GM11168 (cell line): Measurements from ENCODE around the gene PIK3CA.

Experiments used
- in situ Hi-C: fragments of 300-500 bp; cut with MboI; formaldehyde crosslinking; loops from one replicate; pipeline ENCODE4 v1.12.0; 2022; ENCODE audit warnings: low sequenced_read_pairs; ENCODE audit not compliant: unreplicated experiment

The PIK3CA gene

DNA sequence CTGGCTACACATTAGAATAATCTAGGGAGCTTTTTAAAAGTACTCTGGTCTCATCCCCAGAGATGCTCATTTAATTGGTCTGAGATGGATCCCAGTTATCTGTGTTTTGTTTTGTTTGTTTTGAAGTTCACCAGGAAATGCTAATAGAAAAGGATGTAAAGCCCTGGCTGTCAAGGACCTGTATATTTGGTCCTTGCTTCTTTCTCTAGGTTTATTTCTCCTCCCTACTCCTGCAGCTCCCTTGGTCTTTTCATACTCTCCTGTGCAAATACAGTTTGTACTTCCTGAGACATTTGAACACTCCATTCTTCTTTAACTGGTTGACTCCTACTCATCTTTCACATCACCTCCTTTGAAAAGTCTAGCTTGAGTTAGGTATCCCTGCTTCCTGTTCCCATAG, 3.3 kb downstream of the PIK3CA start:
- in situ Hi-C loops = loop anchor here (10.0 kb wide), 1 partner anchor 137 kb away; no protein-coding TSS in a partner anchor

DNA sequence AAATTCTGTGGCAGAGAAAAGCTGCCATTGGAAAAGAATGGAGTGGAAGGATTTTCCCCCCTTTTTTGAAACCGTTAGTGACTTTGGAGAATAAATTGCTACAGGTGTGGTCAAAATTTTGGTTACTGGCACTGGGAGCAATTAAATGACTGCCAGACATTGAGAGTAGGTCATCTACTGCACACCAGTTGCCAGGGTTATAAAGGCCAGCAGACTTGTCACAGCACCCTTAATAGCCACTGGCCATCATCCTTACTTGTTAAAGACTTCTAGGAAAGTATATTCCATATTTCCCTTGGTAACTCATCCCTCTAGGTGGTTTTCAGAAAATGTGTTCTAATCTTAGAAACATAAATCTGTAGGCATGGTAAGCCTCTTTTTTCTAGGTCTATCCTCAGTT, 8.0 kb downstream of the PIK3CA start:
- in situ Hi-C loops = loop anchor here (10.0 kb wide), 1 partner anchor 141 kb away; no protein-coding TSS in a partner anchor

DNA sequence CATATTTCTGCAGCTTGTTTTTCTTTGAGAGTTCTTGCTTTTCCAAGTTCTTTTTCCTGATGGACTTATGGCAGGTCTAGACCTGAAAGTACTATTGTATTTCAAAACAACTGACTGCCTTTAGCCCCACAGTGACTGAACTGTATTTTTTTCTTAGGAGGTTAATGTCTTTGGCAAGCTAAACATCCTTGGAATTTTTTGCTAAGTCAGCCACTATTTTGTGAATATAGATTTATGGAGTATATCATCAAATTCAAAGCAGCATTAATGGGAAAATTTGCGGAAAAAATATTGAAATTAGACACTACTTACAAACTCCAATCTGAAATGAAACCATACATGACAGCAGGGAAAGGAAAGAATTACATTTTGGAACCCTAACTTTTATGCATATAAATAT, 8.6 kb downstream of the PIK3CA start:
- in situ Hi-C loops = loop anchor here (10.0 kb wide), 1 partner anchor 142 kb away; no protein-coding TSS in a partner anchor

DNA sequence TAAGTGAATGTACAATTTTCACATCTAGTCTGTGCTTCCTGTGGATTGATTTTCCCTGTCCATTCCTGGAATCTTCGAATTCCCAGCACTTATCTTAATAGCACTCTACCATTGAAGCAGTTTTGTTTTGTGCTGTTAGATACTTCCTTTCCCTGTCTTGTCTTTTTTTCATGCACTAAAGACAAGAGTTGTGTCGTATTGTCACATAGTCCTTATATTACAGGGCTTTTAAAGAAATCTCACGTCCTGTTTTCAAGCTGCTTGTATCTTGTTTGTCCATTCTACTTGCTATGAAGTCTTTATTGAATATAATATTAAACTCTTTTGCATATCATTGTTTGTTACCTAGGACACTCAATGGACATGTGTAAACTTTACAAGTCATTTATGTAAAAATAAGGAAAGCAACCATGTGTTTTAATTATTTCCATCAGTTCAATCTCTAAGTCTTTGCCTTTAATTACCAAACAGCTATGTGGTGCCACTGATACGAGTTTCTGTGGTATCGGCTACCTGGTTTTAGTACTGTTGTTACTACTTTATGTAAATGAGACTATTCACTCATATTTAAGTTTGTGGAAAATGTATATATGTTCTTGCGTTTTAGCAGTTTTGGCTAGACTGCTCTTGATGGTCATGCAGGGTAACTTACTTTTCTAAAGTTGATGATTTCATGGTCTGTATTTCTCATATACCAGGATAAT, 10.3 kb downstream of the PIK3CA start:
- in situ Hi-C loops = loop anchor here (10.0 kb wide), 1 partner anchor 144 kb away; no protein-coding TSS in a partner anchor

DNA sequence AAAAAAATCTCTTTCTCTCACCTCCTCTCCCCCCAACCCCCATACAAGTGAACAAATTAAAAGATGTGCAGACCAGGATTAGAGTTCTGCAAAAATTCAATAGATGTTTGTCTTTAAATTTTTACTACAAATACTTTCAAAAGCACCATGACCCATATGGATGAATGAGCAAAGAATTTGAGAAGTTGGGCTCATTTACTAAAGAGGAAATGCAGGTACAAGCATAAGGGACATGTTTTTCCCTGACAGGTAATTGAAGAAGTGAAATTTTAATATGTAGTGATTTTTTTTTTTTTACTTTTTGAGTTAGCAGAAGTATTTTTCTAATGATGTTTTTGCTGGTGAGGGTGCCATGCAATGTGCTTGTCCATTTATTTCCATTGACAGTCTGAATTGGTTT, 15.3 kb downstream of the PIK3CA start:
- in situ Hi-C loops = no loop called here

DNA sequence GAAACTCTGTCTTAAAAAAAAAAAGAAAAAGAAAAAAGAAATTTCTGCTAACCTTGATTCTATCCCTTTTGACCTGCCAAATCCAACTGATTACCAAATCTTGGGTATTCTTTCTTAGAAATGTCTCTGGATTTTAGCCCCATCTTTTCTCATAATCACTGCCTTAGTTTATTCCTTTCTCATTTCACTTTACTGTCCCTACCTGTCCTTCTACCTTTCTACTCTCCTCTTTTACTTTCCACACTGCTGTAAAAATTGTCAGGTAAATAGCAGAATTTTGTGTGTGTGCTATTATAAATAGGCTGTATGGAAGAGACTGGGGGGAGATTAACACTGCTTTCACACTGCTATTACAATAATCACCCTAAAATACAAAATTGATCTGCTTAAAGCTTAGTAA, 16.7 kb downstream of the PIK3CA start:
- in situ Hi-C loops = no loop called here

DNA sequence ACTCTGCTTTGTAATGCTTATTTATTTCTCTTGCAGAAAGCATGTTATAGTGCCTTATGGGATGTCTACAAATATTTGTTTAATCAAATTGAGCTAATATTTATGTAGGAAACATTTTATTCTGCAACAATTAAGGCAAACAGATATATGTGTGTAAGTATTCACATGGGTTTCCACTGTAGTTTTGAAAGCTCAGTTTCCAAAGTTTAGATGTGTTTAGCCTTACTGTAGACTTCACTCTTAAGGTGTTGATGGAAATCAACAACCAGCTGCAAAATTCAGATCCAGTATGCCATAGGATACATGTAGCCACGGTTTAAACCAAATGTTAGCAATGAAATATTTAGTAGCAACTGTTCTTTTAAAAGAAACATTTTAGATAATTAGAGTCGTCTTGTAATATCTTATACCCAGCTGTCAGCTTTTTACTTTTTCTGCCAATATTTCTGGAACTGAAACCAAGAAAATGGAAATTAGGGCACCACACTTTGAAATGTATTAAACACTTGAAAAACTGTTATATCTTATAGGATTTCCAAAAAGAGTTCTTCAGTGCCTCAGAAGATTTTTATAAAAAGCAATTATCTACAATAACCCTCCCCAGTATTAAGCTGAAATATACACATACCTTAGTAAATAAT, 18.5 kb downstream of the PIK3CA start:
- in situ Hi-C loops = no loop called here

DNA sequence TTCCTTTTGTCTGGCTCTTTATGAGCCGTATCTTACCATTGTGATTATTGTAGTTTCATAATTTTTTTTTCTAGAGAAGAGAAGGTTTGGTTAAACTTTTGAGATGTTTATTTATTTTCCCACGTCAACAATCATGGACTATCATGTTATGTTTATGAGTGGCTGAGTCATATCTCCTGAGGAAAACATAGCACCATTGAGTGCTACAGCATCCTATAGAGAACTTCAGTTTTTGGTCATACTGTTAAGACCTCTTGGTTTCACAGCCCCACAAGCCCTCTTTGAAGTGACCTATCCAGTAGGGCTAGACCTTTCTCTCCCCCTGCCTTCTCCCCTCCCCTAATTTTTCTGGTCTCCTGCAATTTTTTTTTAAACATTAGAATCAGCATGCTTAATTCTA, 20.8 kb downstream of the PIK3CA start:
- in situ Hi-C loops = no loop called here

DNA sequence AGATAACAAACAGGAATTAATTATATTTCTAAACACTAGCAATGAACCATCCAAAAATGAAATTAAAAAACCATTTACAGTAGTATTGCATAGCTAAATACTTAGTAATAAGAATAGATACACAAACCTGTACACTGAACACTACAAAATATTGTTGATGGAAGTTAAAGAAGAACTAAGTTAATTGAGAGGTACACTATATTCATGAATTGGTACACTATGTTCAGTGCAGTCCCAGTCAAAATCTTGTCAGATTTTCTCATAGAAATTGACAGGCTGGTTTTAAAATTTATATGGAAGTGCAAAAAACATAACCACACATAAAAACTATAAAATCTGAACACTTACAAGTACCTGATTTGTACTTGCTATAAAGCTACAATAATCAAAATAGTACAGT, 24.4 kb downstream of the PIK3CA start:
- in situ Hi-C loops = no loop called here

DNA sequence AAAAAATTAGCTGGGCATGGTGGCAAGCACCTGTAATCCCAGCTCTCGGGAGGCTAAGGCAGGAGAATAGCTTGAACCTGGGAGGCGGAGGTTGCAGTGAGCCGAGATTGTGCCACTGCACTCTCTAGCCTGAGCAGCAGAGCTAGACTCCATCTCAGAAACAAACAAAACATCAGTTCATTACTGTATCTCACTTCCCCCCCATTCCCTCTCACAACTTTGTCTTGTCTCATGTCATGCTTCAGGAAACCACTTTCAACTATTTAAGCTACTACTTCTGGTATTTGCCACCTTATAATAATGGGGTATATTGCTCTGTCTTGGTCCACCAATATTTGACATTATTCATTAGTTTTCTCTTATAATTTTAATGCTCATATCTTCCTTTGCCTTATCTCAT, 26.2 kb downstream of the PIK3CA start:
- in situ Hi-C loops = no loop called here

DNA sequence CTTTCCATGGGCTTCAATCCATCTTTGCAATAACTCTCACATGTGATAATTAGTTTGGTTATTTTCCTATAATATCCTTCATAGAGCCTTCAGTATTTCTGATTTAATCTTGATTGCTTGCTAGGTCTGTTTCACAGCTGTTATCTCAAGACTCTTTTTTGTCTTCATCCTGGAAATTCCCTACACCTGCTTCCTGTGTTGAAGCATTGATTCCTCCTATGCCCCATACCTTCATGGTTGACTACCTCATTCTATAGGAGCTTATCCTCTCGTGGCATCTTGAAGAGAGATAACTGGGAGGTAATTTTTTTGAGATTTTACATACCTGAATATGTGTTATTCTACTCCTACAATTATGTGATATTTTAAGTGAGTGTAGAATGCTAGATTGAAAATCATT, 26.7 kb downstream of the PIK3CA start:
- in situ Hi-C loops = no loop called here

DNA sequence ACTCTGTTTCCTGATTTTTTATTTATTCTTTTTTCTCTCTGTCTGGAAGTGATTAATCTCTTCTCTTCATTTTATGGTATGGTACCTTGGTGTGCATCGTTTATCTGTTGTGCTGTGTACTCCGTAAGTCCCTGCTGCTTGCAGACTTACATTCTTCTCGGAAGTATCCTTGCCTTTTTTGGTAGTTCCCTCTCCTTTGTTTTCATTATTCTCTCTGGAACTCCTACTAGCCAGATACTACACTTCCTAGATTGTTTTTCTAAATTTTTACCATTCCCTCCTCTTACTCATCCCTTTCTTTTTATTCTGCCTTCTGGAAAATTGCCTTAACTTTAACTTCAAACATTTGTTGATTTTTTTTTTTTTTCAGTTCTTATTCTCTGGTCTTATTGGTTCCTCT, 27.2 kb downstream of the PIK3CA start:
- in situ Hi-C loops = no loop called here

DNA sequence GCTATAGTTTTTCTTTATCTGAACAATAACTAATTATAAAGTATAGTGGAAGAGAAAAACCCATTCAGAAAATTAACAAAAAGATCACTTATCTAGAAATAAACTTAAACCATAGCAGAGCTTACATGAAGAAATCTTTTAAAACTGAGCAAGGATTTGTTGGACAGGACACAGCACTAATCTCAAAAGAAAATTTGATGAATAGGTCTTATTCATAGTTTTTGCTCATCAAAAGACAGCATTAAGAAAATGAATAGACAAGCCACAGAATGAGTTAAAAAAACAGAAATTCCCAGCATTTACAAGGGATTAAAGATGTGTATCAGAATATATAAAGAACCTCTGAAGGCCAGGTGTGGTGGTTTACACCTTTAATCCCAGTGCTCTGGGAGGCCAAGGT, 29.5 kb downstream of the PIK3CA start:
- in situ Hi-C loops = no loop called here

DNA sequence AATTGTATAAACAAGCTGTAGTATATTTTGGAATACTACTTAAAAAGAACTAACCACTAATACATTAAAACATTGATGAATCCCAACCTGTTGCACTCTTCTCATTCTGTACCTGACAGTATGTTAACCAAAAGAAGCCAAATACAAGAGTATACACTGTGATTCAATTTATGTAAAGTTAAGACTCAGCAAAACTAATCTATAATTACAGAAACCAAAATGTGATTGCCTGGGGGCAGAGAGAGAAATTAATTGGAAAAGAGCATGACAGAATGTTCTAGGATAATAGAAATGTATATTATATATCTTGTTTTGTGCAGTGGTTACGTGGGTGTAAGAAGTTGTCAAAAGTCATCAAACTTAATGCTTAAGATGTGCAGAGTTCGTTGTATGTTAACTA, 31.1 kb downstream of the PIK3CA start:
- in situ Hi-C loops = no loop called here

DNA sequence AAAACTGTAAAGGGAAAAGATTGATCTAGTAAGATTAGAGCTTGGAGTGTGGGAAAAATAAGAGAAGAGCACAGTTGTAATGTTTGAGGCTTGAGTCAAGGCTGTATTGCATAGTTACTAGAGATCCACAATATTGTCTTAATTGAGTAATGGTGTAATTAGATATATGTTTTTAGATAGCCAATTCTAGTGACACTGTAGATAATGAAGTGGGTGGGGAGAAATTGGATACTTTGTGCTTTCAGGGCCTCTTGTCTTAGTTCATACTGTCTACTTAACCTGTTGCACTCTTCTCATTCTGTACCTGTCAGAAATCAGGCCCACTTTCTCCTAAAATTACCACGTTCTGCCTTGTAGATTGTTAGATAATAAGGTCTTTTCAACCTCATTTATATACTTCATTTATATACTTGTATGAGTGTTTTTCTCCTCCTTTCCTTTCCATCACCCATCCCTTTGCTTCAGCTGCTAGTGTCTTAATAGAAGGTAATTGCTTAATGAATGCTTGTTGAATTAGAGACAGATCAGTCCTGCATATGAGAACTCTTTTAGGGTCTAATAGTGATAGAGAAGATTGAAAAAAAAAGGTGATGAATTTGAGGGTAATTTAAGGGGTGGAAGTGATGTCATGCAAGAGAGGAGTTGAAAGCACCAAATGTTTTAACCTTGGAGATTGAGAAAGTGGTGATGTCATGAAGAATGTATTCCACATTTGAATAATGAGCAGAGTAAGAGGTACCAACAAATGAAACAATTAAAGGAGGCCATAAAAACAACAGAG, 32.0 kb downstream of the PIK3CA start:
- in situ Hi-C loops = no loop called here

DNA sequence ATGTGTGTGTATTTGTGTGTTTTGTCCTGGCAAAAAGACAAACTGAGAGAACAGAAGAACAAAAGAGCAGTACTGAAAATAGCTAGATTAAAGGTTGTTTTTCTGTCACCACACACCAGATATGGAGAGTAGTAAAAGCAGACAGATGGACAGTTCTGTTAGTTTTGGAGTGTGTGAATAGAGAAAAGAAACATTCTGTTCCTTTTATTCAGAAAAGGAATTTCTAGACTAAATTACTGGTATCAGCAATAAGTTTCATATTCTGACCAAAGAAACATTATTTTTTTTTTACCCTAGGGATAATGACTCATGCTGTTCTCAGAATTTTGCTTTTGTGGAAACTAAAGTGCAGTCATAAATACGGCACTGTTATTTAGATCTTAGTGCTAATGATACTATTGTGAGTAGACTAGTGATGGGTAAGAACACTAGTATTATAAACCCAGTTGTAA, 32.9 kb downstream of the PIK3CA start:
- in situ Hi-C loops = no loop called here

DNA sequence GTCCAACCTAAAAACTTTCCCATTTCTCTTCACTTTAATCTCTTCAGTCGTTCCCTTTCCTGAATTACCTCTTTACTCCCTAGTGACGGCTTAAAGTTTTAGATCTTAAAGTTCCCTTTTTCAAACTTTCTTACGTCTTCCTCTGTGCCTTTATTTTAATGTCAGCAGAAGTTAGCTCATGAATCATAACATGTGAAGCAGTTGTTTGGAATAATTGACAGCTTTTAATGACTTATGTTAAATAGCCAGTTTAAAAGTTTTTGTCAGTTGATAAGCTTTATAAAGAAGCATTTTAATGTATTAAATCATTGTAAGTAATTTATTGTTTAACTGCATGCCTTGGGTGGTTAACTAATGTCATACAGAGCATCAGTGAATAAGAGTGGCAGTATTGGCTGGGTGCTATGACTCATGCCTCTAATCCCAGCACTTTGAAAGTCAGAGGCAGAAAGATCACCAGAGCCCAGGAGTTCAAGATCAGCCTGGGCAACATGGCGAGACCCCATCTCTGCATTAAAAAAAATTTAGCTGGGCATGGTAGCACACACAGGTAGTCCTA, 33.9 kb downstream of the PIK3CA start:
- in situ Hi-C loops = no loop called here

DNA sequence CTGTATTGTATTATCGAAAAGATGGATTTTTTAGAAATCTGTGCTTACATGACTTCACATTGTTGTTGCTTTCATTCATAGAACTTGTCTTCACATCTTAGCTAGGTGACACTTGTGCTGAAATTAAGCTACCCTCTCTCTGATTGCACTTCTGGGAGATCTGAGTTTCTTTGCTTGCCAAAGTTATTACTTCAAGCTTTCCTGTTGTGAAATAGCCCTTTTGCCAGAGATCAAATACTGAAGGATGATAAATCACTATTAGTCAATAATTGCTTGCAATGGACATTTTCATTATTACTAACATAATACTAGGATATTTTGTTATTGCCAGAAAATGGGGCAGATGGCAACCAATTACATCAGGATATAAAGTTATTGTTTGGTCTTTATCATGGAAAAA, 34.7 kb downstream of the PIK3CA start:
- in situ Hi-C loops = no loop called here

DNA sequence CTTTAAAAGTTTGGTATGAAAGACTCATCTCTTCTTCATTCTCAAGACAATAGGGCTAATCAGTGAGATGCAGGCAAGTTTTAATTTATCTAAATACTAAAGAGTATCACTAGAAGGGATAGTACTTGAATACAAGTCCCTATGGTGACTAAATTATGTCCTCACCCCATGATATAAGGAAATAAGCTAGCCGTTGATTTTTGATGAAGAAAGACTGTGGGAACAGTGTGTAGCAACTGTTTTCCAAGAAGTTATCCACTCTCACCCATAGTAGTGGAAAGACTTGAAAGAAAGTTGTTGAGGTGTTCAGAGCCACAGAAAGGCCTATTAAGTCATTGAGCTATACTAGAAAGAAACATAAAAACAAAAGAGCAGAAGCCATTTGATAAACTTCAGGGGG, 36.7 kb downstream of the PIK3CA start:
- in situ Hi-C loops = no loop called here

DNA sequence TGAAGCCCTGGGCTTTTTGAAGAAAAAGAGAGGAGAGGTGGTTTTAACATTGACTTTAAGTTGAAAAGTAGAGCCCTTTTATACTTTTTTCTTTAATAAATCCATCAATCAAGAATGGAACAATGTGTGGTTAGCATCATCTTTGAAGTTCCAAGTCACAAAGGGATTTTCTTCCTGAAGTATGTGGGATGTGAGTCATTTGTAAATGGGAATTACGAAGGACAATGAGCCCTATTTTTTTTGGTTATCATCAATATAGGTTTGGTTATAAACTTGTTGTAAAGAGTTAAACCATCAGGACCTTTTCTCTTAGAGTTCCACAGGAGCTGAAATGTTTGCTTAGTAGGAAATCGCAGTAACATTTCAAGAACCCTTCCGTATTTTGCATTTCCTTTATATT, 38.3 kb downstream of the PIK3CA start:
- in situ Hi-C loops = no loop called here

DNA sequence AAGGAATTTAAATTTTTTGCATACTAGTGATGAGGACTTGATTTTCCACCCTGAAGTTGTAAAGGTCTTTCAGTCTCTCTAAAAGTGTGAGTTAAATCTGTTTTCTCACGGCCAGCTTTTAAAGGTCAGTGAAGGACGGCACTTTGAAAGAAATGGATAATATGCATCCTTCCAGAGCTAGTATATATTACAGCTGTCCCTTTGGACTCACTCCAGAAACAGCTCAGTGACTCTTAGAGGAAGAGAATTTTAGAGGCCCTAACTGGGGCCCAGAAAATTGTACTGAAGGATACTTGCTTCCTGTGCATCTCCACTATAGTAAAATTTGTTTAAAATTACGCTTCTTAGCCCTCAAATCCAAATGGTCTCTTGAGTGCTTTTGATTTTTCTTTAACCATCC, 41.6 kb downstream of the PIK3CA start:
- in situ Hi-C loops = no loop called here
